ENCODE results near the gene PPP2R3C.
A peak's percentile ranks its signal among the peaks of the same experiment; 100 is the strongest.

DNA sequence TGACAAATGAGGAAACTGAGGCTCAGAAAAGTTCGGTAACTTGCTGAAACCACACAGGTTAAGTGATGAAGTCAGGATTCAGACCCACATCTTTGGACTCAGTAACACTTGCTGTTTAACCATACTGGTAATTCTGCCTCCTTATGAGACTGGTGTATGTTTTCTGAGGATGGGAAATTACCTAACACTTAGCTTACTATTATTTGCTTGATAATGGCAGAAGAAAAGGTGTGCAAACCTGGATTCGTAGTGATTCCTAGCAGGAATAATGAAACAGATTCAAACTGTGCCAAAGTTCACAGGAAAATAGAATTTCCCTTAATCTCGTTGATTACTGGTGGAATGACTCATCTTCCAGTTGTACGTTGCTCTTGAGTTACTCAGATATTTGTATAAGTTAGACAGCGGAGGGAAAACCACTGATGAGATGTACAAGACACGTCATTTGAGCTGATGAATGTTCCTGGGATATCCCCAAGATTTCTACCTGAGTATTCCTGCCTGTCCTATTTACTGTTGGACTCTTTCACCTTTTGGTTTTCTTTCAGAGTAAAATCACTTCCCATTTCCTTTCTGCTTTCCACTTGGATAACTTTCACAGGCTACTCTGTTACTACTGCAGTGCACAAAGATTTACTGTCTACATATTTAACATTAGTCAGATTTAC lies 38.1 kb upstream of the PPP2R3C start:
- TF ChIP-seq CTCF (IDR thresholded peaks at IDR 0.05), result no peak
- peak; percentile 52; the same call in 1 of the 2 replicates for TF ChIP-seq POLR2AphosphoS5 (IDR thresholded peaks at IDR 0.05; ENCODE audit: low read depth, low read length)
- no peak for TF ChIP-seq SIN3A (IDR thresholded peaks at IDR 0.05; ENCODE audit: borderline replicate concordance, insufficient read depth, low read depth, low read length)
- no peak for TF ChIP-seq REST (IDR thresholded peaks at IDR 0.05; ENCODE audit: insufficient read depth in 1 of 2, low read depth in 2 of 2, low read length in 1 of 2)
- no peak for TF ChIP-seq TCF7L2 (IDR thresholded peaks at IDR 0.05; ENCODE audit: low read depth, low read length)

Data from Panc1 (cell line).